Non-pigmented ciliary epithelial cell (primary cell): Measurements from ENCODE around the gene GNA12.

ENCODE experiments used
- DNase-seq: peaks from one replicate; pipeline ENCODE4 v3.0.0-alpha.2; 2010; ENCODE audit warnings: low read depth

GNA12 gene

GRCh38 chr7:2802504-2803341 is 41.4 kb downstream of the GNA12 start:
- no peak for DNase-seq

- no peak for DNase-seq
These were observed 42.0 kb downstream of the GNA12 start for GRCh38 chr7:2802101-2802500.

GRCh38 chr7:2800931-2801688 is 43.0 kb downstream of the GNA12 start:
- no peak for DNase-seq

- DNase-seq: no peak
These were observed 43.7 kb downstream of the GNA12 start for GRCh38 chr7:2800220-2800930.

GRCh38 chr7:2799253-2799652 is 44.9 kb downstream of the GNA12 start:
- DNase-seq: no peak

GRCh38 chr7:2798669-2799068 is 45.4 kb downstream of the GNA12 start:
- DNase-seq: no peak

GRCh38 chr7:2796358-2797352 is 47.5 kb downstream of the GNA12 start:
- no peak for DNase-seq

- DNase-seq: no peak
These were observed 48.2 kb downstream of the GNA12 start for GRCh38 chr7:2795906-2796305.

- no peak for DNase-seq
These were observed 49.1 kb downstream of the GNA12 start for GRCh38 chr7:2794836-2795636.

GRCh38 chr7:2792856-2793487 is 51.1 kb downstream of the GNA12 start:
- DNase-seq: no peak

- no peak for DNase-seq
These were observed 51.9 kb downstream of the GNA12 start for GRCh38 chr7:2792235-2792634.

GRCh38 chr7:2791390-2791789 is 52.7 kb downstream of the GNA12 start:
- DNase-seq: no peak

- DNase-seq: no peak
These were observed 56.7 kb downstream of the GNA12 start for GRCh38 chr7:2787251-2787951.

GRCh38 chr7:2786607-2787116 is 57.4 kb downstream of the GNA12 start:
- no peak for DNase-seq

- DNase-seq: no peak
These were observed 59.0 kb downstream of the GNA12 start for GRCh38 chr7:2785071-2785500.

GRCh38 chr7:2782565-2782964 is 61.5 kb downstream of the GNA12 start:
- no peak for DNase-seq

GRCh38 chr7:2782121-2782520 is 62.0 kb downstream of the GNA12 start:
- DNase-seq: no peak

- DNase-seq: no peak
These were observed 62.5 kb downstream of the GNA12 start for GRCh38 chr7:2781636-2782035.

- DNase-seq: no peak
These were observed 65.1 kb downstream of the GNA12 start for GRCh38 chr7:2779051-2779450.
